ENCODE data around the gene ALDH1L2.

DNA sequence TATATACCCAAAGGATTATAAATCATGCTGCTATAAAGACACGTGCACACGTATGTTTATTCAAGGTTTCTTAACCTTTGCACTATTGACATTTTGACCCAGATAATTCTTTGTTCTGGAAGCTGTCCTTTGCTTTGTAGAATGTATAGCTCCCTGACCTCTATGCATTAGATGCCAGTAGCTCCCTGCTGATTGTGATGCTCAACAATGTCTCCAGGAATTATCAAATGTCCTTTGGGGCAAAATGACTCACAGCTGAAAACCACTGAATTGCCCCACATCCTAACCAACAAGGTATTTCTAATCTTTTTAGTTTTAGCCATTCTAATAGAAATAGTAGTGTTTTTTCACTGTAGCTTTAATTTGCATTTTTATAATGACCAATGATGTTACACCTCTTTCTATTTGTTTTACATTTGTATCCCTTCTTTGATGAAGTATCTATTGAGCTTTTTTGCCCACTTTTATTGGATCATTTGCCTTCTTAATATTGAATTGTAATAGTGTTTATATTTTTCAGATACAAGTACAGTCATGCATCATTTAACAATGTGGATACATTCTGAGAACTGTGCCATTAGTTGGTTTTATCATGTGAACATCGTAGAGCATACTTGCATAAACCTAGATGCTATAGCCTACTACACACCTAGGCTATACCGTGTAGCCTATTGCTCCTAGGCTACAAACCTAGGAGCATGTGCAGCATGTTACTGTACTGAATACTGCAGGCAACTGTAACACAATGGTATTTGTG is 108.5 kb downstream of the ALDH1L2 start:
- TF ChIP-seq, protein P1, sequence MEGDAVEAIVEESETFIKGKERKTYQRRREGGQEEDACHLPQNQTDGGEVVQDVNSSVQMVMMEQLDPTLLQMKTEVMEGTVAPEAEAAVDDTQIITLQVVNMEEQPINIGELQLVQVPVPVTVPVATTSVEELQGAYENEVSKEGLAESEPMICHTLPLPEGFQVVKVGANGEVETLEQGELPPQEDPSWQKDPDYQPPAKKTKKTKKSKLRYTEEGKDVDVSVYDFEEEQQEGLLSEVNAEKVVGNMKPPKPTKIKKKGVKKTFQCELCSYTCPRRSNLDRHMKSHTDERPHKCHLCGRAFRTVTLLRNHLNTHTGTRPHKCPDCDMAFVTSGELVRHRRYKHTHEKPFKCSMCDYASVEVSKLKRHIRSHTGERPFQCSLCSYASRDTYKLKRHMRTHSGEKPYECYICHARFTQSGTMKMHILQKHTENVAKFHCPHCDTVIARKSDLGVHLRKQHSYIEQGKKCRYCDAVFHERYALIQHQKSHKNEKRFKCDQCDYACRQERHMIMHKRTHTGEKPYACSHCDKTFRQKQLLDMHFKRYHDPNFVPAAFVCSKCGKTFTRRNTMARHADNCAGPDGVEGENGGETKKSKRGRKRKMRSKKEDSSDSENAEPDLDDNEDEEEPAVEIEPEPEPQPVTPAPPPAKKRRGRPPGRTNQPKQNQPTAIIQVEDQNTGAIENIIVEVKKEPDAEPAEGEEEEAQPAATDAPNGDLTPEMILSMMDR (IDR thresholded peaks at IDR 0.05), result no peak
- TF ChIP-seq POLR2A (IDR thresholded peaks at IDR 0.05), result no peak

Measured in vagina (tissue), 2 donors.